Measurements from ENCODE around the gene RABGAP1L. TPM values are rescaled to one million over a fixed set of nuclear protein-coding genes. Genes with fewer than 3 reads are reported as not detected.
"Not testable (repeated sequence)": the region's sequence is repeated elsewhere in the genome, so short reads cannot be mapped to it uniquely, and the experiment has no call there.

RABGAP1L gene
- total RNA-seq, 1 donor from 2014 or later = 28.8 TPM

DNA sequence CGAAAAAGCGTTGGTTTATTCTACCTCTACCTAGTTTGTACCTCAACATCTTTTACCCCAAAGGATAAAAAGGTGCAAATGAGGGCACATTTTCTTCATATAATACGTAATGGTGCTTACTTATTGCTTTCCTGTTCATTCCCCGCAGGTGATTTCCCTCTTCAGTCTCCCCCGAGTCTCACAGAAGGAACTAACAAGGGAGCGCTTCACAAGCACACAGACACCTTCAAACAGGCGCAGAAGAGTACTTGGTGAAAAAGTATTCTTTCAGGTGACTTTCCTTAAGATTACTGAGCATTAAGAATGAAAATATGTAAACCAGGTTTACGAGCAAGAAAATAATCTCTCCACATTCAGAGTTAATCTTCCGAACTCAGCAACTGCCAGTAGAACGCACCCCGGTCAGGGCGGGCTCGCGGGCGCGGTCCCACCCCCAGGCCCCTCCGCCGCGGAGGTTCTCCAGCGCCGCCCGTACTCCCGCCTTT is 511 bp upstream of the RABGAP1L start:
- Mint-ChIP-seq H3K4me1 (ENCODE audit: low read depth) (peaks cover 54% of the 10 kb centered on the region), H3K4me3 (ENCODE audit: low read depth) (peak overlapping the region; percentile 99), H3K27ac (peak overlapping the region; percentile 96), H3K36me3 (ENCODE audit: low read depth) (peaks cover 9% of the 10 kb centered on the region), H3K27me3 (ENCODE audit: low read depth) (no peaks in the 10 kb centered on the region), H3K9me3 (no peaks in the 10 kb centered on the region)
- DNase-seq (ENCODE audit: low spot score) = no peak
- intact Hi-C loops (cut with micrococcal nuclease) = loop anchor here (1.0 to 10.0 kb wide), 12 partner anchors 46 to 1977 kb away; partner anchors contain the start of genes CACYBP, CENPL, DARS2 and KIAA0040

DNA sequence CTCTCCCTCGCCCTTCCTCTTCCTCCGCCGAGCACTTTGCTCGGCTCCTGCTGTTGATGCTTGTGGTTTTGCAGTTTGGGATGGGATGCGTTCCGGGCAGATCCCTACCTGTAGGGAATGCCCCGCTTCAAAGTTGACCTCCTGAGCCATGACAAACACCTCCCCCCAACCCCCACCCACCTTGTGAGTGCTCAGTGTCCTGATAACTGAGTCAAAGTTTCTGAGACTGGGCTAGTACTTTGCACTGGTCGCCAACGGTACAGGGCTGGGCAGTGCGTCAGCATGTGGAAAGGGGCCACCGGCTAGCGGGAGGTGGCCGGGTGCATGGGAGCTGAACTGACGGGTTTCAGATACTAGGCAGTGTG is 771 bp downstream of the RABGAP1L start:
- Mint-ChIP-seq H3K4me1 (ENCODE audit: low read depth) (peaks cover 56% of the 10 kb centered on the region), H3K4me3 (ENCODE audit: low read depth) (peak overlapping the region; percentile 99), H3K9me3 (no peaks in the 10 kb centered on the region), H3K36me3 (ENCODE audit: low read depth) (peaks cover 16% of the 10 kb centered on the region), H3K27me3 (ENCODE audit: low read depth) (no peaks in the 10 kb centered on the region), H3K27ac (peak overlapping the region; percentile 93)
- intact Hi-C loops (cut with micrococcal nuclease) = no loop called here
- peak; percentile 13 for DNase-seq (ENCODE audit: low spot score)

DNA sequence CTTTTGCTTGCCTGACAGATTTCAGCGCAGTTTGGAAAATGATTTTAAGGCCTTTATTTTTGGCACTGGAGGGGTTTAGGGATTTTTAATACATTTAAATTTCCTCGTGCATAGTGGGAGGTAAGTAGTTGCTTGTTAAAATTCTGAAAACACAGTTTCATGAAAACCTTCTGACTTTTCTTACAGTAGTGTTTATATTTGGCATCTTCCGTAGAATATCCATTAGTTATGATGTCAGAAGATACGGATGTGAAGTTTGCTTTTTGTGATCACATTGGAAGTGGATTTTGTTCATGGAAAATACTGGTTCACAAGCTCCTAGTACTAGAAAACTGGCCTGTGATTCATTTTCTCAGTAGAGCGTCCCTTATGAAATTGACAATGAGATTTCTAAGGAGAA is 1.3 kb downstream of the RABGAP1L start:
- no peaks in the 10 kb centered on the region for H3K27me3 Mint-ChIP-seq (ENCODE audit: low read depth)
- no peak for DNase-seq (ENCODE audit: low spot score)
- peaks cover 54% of the 10 kb centered on the region for H3K4me1 Mint-ChIP-seq (ENCODE audit: low read depth)
- intact Hi-C loops (cut with micrococcal nuclease) = no loop called here
- H3K4me3 Mint-ChIP-seq (ENCODE audit: low read depth) = peak overlapping the region; percentile 99
- H3K27ac Mint-ChIP-seq = no peak overlapping the region
- H3K9me3 Mint-ChIP-seq = no peaks in the 10 kb centered on the region
- H3K36me3 Mint-ChIP-seq (ENCODE audit: low read depth) = peaks cover 16% of the 10 kb centered on the region

DNA sequence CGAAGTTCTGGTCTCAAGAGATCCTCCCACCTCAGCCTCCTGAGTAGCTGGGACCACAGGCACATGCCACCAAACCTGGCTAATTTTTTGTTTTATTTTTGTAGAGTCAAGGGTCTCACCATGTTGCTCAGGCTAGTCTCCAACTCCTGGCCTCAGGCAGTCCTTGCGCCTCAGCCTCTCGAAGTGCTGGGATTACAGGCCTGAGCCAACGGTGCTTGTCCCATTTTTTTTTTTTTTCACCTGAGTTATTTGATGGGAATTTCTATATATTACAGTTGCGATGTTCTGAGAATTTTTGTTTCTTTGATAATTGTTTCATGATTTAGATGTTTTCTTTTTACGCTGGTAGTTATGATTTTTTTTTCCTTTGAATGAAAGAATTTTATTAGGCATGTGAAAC is 2.5 kb downstream of the RABGAP1L start:
- no peak overlapping the region for H3K27ac Mint-ChIP-seq
- H3K4me3 Mint-ChIP-seq (ENCODE audit: low read depth) = no peak overlapping the region
- intact Hi-C loops (cut with micrococcal nuclease) = no loop called here
- no peak for DNase-seq (ENCODE audit: low spot score)
- no peaks in the 10 kb centered on the region for H3K27me3 Mint-ChIP-seq (ENCODE audit: low read depth)
- H3K9me3 Mint-ChIP-seq = no peaks in the 10 kb centered on the region
- H3K36me3 Mint-ChIP-seq (ENCODE audit: low read depth) = peaks cover 16% of the 10 kb centered on the region
- peaks cover 57% of the 10 kb centered on the region for H3K4me1 Mint-ChIP-seq (ENCODE audit: low read depth)

DNA sequence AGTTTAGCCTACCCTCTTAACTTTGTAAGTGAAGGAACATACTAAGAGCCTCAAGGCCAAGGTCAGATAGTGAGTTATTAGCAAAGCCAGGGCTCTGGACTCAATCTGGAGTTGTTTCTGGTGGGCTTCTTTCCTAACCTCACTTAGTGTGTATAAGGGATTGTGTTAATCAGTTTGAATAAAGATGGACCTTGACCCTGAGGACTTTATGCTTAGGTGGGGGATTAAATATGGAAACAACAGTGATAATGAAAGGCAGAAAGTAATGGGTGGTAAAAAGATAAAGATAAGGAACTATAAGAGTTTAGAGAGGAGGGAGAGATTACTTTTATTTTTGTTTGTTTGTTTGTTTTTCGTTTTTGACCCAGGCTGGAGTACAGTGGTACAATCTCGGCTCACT is 5.5 kb downstream of the RABGAP1L start:
- Mint-ChIP-seq H3K36me3 (ENCODE audit: low read depth) (peaks cover 16% of the 10 kb centered on the region), H3K4me1 (ENCODE audit: low read depth) (peaks cover 42% of the 10 kb centered on the region), H3K4me3 (ENCODE audit: low read depth) (no peak overlapping the region), H3K9me3 (no peaks in the 10 kb centered on the region), H3K27me3 (ENCODE audit: low read depth) (no peaks in the 10 kb centered on the region), H3K27ac (no peak overlapping the region)
- intact Hi-C loops (cut with micrococcal nuclease) = no loop called here
- DNase-seq (ENCODE audit: low spot score) = no peak

DNA sequence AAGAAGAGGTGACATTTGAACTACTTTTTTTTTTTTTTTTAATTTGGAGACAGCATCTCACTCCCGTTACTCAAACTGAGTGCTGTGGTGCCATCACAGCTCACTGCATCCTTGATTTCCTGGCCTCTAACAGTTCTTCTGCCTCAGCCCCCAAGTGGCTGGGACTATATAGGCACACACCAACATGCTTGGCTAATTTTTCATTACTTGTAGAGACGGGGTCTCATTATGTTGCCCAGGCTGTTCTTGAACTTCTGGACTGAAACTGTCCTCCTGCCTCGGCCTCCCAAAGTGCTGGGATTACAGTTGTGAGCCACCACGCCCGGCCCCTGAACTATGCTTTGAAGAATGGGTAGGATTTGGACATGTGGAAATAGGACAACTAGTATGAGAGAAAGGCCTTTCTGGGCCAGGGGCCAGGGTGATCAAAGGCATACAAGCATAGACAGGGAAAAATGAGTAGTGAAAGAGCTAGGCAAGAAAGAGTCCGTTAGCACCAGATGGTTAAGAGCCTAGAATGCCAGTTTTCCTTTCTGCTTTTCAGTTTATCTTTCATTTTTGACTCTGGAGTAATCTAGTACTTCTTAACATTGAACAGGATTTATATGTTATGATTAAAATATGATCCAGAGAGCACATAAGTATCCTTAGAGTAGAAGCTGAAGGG is 6.3 kb downstream of the RABGAP1L start:
- Mint-ChIP-seq H3K4me3 (ENCODE audit: low read depth) (no peak overlapping the region), H3K4me1 (ENCODE audit: low read depth) (peaks cover 37% of the 10 kb centered on the region), H3K27ac (no peak overlapping the region), H3K27me3 (ENCODE audit: low read depth) (no peaks in the 10 kb centered on the region), H3K36me3 (ENCODE audit: low read depth) (peaks cover 14% of the 10 kb centered on the region), H3K9me3 (no peaks in the 10 kb centered on the region)
- no peak for DNase-seq (ENCODE audit: low spot score)
- intact Hi-C loops (cut with micrococcal nuclease) = no loop called here

DNA sequence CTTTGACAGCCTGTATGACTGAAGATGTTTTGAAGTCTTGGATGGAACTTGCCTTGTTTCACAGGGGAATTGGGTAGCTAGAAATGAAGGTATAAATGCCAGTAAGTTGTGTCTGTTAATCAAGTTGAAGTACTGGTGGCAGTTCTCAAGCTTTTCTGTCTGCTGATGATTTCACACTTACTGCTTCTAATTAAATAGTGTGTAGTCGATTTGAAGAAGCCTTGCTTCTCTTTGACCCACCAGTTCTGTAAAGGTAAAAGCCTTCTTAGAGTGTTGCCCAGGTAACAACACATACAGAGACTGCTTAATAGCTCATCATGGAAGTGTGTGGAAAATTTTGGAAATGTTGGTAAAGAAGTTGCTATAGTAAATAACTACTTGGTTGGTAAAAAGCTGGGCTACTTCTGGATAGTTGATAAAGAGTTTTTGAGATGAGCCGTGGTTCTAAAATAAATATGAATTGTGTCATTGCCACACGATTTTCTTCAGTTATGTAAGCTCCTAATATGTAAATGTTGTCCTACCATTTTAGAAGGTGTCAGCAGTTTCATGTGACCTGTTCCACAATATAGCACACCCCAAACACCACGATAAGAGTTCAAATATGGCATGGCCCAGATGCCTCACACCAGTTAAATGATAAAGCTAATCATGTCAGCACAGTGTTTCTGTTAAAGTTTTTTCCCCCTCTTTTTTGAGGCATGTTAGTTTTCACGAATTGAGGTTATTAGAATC is 7.4 kb downstream of the RABGAP1L start:
- no peak for DNase-seq (ENCODE audit: low spot score)
- H3K4me3 Mint-ChIP-seq (ENCODE audit: low read depth) = no peak overlapping the region
- peaks cover 32% of the 10 kb centered on the region for H3K4me1 Mint-ChIP-seq (ENCODE audit: low read depth)
- peaks cover 10% of the 10 kb centered on the region for H3K36me3 Mint-ChIP-seq (ENCODE audit: low read depth)
- H3K9me3 Mint-ChIP-seq = no peaks in the 10 kb centered on the region
- no peaks in the 10 kb centered on the region for H3K27me3 Mint-ChIP-seq (ENCODE audit: low read depth)
- intact Hi-C loops (cut with micrococcal nuclease) = no loop called here
- H3K27ac Mint-ChIP-seq = no peak overlapping the region

DNA sequence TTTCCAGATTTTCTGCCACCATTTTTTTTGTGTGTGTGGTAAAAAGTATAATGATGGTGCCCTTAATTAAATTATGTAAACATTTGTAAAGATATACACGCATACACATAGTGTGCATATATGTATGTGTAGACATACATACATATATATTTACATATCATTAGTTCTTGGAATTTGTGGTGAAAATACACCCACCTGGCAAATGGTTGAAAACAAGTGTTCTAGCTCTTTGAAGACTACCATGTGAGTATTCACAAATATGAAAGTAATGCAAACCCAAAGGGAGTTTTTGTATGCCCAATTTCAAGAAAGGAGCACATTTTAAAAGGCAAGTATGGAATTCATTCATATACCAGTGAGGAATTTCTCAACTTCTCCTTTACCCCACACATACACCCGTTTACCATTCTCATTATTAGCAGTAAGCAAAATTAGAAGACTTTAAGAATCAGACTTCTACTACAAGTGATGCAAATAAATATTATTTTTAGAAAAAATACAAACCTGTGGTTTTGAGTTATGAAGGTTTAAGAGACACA is 8.0 kb downstream of the RABGAP1L start:
- DNase-seq (ENCODE audit: low spot score) = no peak
- H3K27me3 Mint-ChIP-seq (ENCODE audit: low read depth) = no peaks in the 10 kb centered on the region
- no peaks in the 10 kb centered on the region for H3K9me3 Mint-ChIP-seq
- H3K4me1 Mint-ChIP-seq (ENCODE audit: low read depth) = peaks cover 29% of the 10 kb centered on the region
- H3K36me3 Mint-ChIP-seq (ENCODE audit: low read depth) = peaks cover 7% of the 10 kb centered on the region
- H3K4me3 Mint-ChIP-seq (ENCODE audit: low read depth) = no peak overlapping the region
- H3K27ac Mint-ChIP-seq = no peak overlapping the region
- intact Hi-C loops (cut with micrococcal nuclease) = no loop called here

DNA sequence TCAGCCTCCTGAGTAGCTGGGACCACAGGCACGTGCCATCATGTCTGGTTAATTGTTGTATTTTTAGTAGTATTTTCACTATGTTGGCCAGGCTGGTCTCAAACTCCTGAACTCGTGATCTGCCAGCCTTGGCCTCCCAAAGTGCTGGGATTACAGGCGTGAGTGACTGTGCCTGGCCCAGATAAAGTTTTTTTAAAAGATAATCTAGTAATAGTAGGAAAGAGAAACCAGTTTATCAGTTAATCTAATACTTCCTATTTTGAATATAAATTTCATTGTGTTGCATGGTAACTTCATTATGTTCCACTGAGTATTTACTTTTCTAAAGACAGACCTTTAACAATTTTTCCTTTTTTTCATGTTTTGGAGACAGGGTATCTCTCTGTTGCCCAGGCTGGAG is 10.0 kb downstream of the RABGAP1L start:
- Mint-ChIP-seq H3K9me3 (no peaks in the 10 kb centered on the region), H3K27me3 (ENCODE audit: low read depth) (no peaks in the 10 kb centered on the region), H3K4me3 (ENCODE audit: low read depth) (no peak overlapping the region), H3K36me3 (ENCODE audit: low read depth) (peaks cover 6% of the 10 kb centered on the region), H3K27ac (no peak overlapping the region), H3K4me1 (ENCODE audit: low read depth) (peaks cover 29% of the 10 kb centered on the region)
- no peak for DNase-seq (ENCODE audit: low spot score)
- intact Hi-C loops (cut with micrococcal nuclease) = no loop called here

DNA sequence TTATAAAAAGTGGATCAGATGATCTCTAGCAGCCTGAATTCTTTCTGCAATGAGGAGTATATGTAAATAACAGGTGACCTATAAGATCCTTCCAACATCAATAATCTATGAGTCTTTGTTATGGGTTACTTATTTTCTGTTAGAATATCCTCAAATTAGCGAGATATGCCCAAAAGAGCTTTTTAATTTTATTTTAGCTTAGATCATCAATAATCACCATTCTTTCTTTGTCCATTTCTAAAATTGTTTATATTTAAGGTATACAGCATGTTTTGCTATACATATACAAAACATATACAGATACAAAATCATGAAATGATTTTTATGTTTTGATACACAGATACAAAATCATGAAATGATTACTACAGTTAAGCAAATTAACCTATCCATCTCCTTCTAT is 11.8 kb downstream of the RABGAP1L start:
- H3K9me3 Mint-ChIP-seq = no peaks in the 10 kb centered on the region
- H3K27ac Mint-ChIP-seq = no peak overlapping the region
- H3K27me3 Mint-ChIP-seq (ENCODE audit: low read depth) = no peaks in the 10 kb centered on the region
- intact Hi-C loops (cut with micrococcal nuclease) = no loop called here
- no peak overlapping the region for H3K4me3 Mint-ChIP-seq (ENCODE audit: low read depth)
- DNase-seq (ENCODE audit: low spot score) = no peak
- H3K36me3 Mint-ChIP-seq (ENCODE audit: low read depth) = no peaks in the 10 kb centered on the region
- peaks cover 22% of the 10 kb centered on the region for H3K4me1 Mint-ChIP-seq (ENCODE audit: low read depth)

DNA sequence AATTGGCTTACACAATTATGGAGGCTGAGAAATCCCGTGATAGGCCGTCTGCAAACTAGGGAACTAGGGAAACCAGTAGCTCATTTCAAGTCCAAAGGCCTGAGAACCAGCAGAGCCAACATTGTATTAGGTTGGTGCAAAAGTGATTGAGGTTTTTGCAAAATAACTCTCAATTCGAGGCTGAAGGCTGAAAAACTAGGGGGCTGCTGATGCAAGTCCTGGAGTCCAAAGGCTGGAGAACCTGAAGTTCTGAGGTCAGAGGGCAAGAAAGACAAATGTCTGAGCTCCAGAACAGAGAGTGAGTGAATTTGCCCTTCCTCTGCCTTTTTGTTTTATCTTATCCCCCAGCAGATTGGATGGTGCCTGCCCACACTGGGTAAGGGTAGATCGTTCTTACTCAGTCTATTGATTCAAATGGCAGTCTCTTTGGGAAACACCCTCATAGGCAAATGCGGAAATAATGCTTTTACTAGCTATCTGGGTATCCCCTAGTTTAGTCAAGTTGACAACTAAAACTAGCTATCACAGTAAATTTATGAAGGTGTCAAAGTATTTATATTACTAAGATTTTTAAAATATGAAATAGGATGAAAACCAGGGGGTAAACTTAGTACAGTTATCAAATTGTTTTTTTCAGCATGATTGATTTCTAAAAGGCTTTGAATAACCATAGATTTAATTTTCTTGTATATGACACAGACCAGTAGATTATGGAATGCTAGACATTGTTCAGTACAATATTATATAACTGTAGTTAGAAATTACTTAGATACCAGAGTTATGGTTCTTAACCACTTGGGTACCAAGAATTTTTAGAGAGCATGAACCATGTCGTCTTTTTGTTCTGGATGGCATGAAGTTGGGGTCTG is 15.4 kb downstream of the RABGAP1L start:
- DNase-seq (ENCODE audit: low spot score) = no peak
- Mint-ChIP-seq H3K27ac (no peak overlapping the region), H3K27me3 (ENCODE audit: low read depth) (no peaks in the 10 kb centered on the region), H3K9me3 (peaks cover 17% of the 10 kb centered on the region), H3K36me3 (ENCODE audit: low read depth) (peaks cover 19% of the 10 kb centered on the region), H3K4me1 (ENCODE audit: low read depth) (peaks cover 16% of the 10 kb centered on the region), H3K4me3 (ENCODE audit: low read depth) (no peak overlapping the region)
- intact Hi-C loops (cut with micrococcal nuclease) = no loop called here

DNA sequence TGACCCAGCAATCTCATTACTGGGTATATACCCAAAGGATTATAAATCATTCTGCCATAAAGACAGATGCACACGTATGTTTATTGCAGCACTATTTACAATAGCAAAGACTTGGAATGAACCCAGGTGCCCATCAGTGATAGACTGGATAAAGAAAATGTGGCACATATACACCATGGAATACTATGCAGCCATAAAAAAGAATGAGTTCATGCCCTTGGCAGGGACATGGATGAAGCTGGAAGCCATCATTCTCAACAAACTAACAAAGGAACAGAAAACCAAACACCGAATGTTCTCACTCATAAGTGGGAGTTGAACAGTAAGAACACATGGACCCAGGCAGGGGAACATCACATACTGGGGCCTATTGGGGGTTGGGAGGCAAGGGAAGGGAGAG is 19.1 kb downstream of the RABGAP1L start:
- H3K4me3 Mint-ChIP-seq (ENCODE audit: low read depth); H3K27me3 Mint-ChIP-seq (ENCODE audit: low read depth); H3K4me1 Mint-ChIP-seq (ENCODE audit: low read depth); intact Hi-C loops (cut with micrococcal nuclease); H3K27ac Mint-ChIP-seq; DNase-seq (ENCODE audit: low spot score): not testable (repeated sequence)
- H3K36me3 Mint-ChIP-seq (ENCODE audit: low read depth) = peaks cover 19% of the 10 kb centered on the region
- peaks cover 17% of the 10 kb centered on the region for H3K9me3 Mint-ChIP-seq

All from activated T-helper 2 cell treated with anti-CD3 and anti-CD28 coated beads, Interferon-gamma antibody, Interleukin-2, Interleukin-4, amounts not matched to agents 10 μg/mL and 5 μg/mL and 100 μg/mL, durations not matched to agents 14 hours and 24 hours and 36 hours (primary cell).